ENCODE results near the gene VSX1. TPM values are rescaled to one million over a fixed set of nuclear protein-coding genes. Genes with fewer than 3 reads are reported as not detected.

The VSX1 gene
- total RNA-seq, 2 experiments from 2014 or later: not detected

Other genes starting within 250 kb of the VSX1 start
- gene CST7, start 132.9 kb downstream of the VSX1 start, total RNA-seq: 10 to 100 TPM; 10.7 to 14.0 TPM
- 10 to 100 TPM; 26.8 to 34.0 TPM for gene APMAP, start 89.4 kb downstream of the VSX1 start, total RNA-seq
- 10 to 100 TPM in 1 of 2 experiments, 1 to 10 TPM in 1; 8.5 to 10.7 TPM for gene ACSS1, start 24.0 kb downstream of the VSX1 start, total RNA-seq
- 10 to 100 TPM; 34.3 to 41.5 TPM for gene ENTPD6, start 113.6 kb upstream of the VSX1 start, total RNA-seq
- 10 to 100 TPM; 18.0 to 21.1 TPM for gene PYGB, start 165.9 kb upstream of the VSX1 start, total RNA-seq